WERI-Rb-1 (cell line): ENCODE measurements around the gene RSRC1.

Source experiments
- DNase-seq: peaks from one replicate; pipeline ENCODE4 v3.0.0-alpha.2; 2020
- H3K27ac ChIP-seq: fragments of 250-450 bp; sonication (Bioruptor Pico); 2 replicates; pipeline ENCODE4 v1.5.1; 2020; ENCODE audit warnings: mild to moderate bottlenecking, moderate library complexity
- H3K27me3 ChIP-seq: fragments of 250-450 bp; sonication (Bioruptor Pico); 2 replicates; pipeline ENCODE4 v1.5.1; 2021; ENCODE audit warnings: mild to moderate bottlenecking, low read depth, moderate library complexity; ENCODE audit not compliant: insufficient read depth, severe bottlenecking
- H3K36me3 ChIP-seq: fragments of 250-450 bp; sonication (Bioruptor Pico); 2 replicates; pipeline ENCODE4 v1.5.1; 2020; ENCODE audit warnings: mild to moderate bottlenecking, moderate library complexity
- H3K4me3 ChIP-seq: 2 replicates; pipeline ENCODE4 v1.5.1; 2011; ENCODE audit warnings: low read depth, mild to moderate bottlenecking, control low read depth, low read length
- H3K9me3 ChIP-seq: fragments of 250-450 bp; sonication (Bioruptor Pico); 2 replicates; pipeline ENCODE4 v1.5.1; 2021; ENCODE audit warnings: mild to moderate bottlenecking, moderate library complexity; ENCODE audit not compliant: severe bottlenecking
- CTCF ChIP-seq: IDR thresholded peaks from 2 replicates; pipeline ENCODE4 v1.5.1; 2011; ENCODE audit warnings: low read depth, mild to moderate bottlenecking, control low read depth, inconsistent platforms, low read length

Gene RSRC1

GRCh38 chr3:158350971-158351370 lies 241.1 kb downstream of the RSRC1 start:
- H3K27ac ChIP-seq, result no peak overlapping the region
- H3K36me3 ChIP-seq, result no peaks in the 10 kb centered on the region
- no peaks in the 10 kb centered on the region for H3K9me3 ChIP-seq
- DNase-seq, result no peak
- H3K27me3 ChIP-seq, result no peaks in the 10 kb centered on the region
- no peak for TF ChIP-seq CTCF
- no peak overlapping the region for H3K4me3 ChIP-seq

- no peak for DNase-seq
- Histone ChIP-seq H3K27ac (no peak overlapping the region), H3K36me3 (no peaks in the 10 kb centered on the region), H3K9me3 (no peaks in the 10 kb centered on the region), H3K27me3 (no peaks in the 10 kb centered on the region), H3K4me3 (no peak overlapping the region)
- no peak for TF ChIP-seq CTCF
Measured at GRCh38 chr3:158352551-158352950, 242.7 kb downstream of the RSRC1 start.

- Histone ChIP-seq H3K9me3 (no peaks in the 10 kb centered on the region), H3K27ac (no peak overlapping the region), H3K27me3 (no peaks in the 10 kb centered on the region), H3K4me3 (no peak overlapping the region), H3K36me3 (no peaks in the 10 kb centered on the region)
- TF ChIP-seq CTCF, result no peak
- DNase-seq, result no peak
Measured at GRCh38 chr3:158354713-158355112, 244.8 kb downstream of the RSRC1 start.

DNA sequence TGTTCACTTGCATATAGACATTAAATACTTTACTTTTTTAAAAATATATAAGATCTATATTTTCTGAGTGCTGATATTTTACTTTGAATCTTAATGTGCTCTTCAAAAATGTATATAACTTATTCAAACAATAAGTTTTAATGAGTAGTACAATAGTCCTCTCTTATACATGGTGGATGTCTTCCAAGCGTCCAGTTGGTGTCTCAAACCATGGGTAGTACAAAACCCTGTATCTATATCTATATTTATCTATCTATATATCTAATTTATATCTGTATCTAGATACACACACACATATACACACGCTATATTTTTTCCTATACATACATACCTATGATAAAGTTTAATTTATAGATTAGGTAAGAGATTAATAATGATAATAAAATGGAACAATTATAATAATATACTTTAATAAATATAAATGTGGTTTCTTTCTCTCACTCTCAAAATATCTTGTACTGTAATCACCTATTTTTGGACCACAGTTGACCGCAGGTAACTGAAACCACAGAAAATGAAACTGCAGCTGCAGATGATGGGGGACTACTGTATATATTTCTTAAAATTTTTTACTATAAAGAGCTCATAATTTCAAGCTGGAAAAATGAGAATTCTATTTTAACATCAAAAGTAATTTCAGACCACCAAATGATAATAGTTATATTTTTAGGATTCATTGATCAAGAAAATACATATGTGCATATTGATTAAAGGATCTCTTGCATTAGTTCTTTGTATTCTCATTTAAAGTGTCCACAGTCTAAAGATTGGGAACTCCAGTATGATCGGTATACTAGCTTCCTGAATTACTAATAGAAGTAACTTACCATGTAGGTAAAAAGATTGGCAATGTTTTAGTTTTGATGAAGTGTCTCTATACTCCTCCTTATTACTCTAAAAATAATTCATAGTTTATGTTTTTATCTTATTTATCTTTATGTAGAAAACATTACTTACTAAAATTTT lies 246.0 kb downstream of the RSRC1 start:
- no peaks in the 10 kb centered on the region for H3K36me3 ChIP-seq
- no peak for TF ChIP-seq CTCF
- H3K27me3 ChIP-seq, result no peaks in the 10 kb centered on the region
- no peaks in the 10 kb centered on the region for H3K9me3 ChIP-seq
- no peak overlapping the region for H3K27ac ChIP-seq
- no peak overlapping the region for H3K4me3 ChIP-seq
- DNase-seq, result no peak

DNA sequence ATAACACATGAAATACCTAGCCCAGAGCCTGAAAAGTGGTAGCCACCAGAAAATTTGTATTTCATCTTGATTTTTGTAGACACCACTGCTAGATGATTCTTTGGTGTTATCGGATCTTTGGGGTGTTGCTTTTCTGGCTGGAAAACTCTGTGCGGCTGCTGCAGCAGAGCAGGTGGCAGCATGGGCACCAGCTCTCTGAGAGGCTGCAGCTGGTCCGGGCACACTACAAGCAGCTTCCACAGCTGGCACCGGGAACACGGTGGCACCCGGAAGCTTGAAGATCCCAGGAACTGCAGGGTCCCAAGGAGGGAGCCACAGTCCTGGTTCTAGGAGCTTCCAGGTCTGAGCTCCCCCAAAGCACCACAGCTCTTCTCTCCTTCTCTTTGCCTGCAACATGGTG lies 249.4 kb downstream of the RSRC1 start:
- Histone ChIP-seq H3K36me3 (no peaks in the 10 kb centered on the region), H3K27me3 (no peaks in the 10 kb centered on the region), H3K4me3 (no peak overlapping the region), H3K9me3 (no peaks in the 10 kb centered on the region), H3K27ac (no peak overlapping the region)
- no peak for DNase-seq
- no peak for TF ChIP-seq CTCF
